Measurements from ENCODE around the gene SIM2. TPM values are rescaled to one million over a fixed set of nuclear protein-coding genes. Genes with fewer than 3 reads are reported as not detected.

The SIM2 gene
- total RNA-seq, 1 experiment from 2014 or later = not detected

DNA sequence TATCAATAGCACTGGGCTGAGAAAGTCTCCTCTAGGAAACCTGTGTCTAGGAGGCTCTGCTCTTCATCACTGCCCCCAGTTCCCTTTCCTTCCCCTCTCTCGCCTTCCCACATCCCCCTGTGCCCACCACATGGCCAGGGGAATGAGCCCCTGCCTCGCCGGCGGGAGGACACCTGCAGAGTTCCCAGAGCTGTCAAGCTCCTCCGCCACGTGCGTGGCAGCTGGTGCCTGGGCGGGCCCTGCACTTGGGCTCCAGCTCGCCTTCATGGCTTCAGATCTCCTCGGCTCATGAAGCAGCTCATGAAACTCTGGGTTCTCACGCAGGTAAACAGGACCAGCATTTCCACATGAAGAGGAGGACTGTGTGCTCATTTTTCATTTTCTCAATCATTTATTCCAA lies 62.8 kb downstream of the SIM2 start:
- Histone ChIP-seq H3T11ph (ENCODE audit: low read length) (no peak overlapping the region), H3K56ac (ENCODE audit: insufficient read length, low read depth, low read length) (no peak overlapping the region), H3K79me1 (ENCODE audit: insufficient read depth, low read depth, low read length, poor library complexity, severe bottlenecking) (no peaks in the 10 kb centered on the region), H3K23ac (ENCODE audit: insufficient read length, low read depth, low read length) (no peak overlapping the region), H3K9me3 (ENCODE audit: control insufficient read depth, low read depth, low read length) (no peaks in the 10 kb centered on the region), H3K4ac (ENCODE audit: low read depth, low read length) (no peak overlapping the region), H3K27ac (ENCODE audit: insufficient read length, low read depth, low read length) (no peak overlapping the region), H3K4me1 (ENCODE audit: insufficient read depth, low read length) (no peaks in the 10 kb centered on the region), H4K5ac (ENCODE audit: insufficient read length, low read depth, low read length) (no peak overlapping the region), H2BK5ac (ENCODE audit: insufficient read length, low read length) (no peak overlapping the region), H2AK5ac (ENCODE audit: insufficient read length, low read length) (no peak overlapping the region), H4K20me1 (ENCODE audit: control insufficient read depth, insufficient read depth, insufficient read length) (no peaks in the 10 kb centered on the region), H4K8ac (replicated peaks; ENCODE audit: insufficient read length, low read depth, low read length) (no peak overlapping the region), H2BK120ac (ENCODE audit: low read depth, low read length, poor library complexity, severe bottlenecking) (no peak overlapping the region), H3K79me2 (ENCODE audit: insufficient read depth, low read length) (no peaks in the 10 kb centered on the region), H2BK12ac (ENCODE audit: insufficient read length, low read depth, low read length) (no peak overlapping the region), H4K91ac (ENCODE audit: insufficient read length, low read depth, low read length) (no peak overlapping the region), H2BK15ac (ENCODE audit: low read depth, low read length) (no peak overlapping the region), H3K18ac (ENCODE audit: insufficient read length, low read depth, low read length) (no peak overlapping the region), H2AFZ (ENCODE audit: low read length) (no peak overlapping the region), H3K23me2 (ENCODE audit: insufficient read length, low read depth, low read length, poor library complexity, severe bottlenecking) (no peaks in the 10 kb centered on the region), H3K4me2 (ENCODE audit: insufficient read depth, insufficient read length, low read length) (no peak overlapping the region), H3K9ac (ENCODE audit: extremely low read depth, insufficient read length, low read length) (no peak overlapping the region), H3K14ac (ENCODE audit: insufficient read depth, low read length) (no peak overlapping the region), H2BK20ac (ENCODE audit: low read depth, low read length, poor library complexity, severe bottlenecking) (no peak overlapping the region), H3K27me3 (ENCODE audit: insufficient read depth, low read length) (no peaks in the 10 kb centered on the region)
- Mint-ChIP-seq H3K9me3 (no peaks in the 10 kb centered on the region), H3K27me3 (ENCODE audit: low read depth) (no peaks in the 10 kb centered on the region), H3K4me3 (no peak overlapping the region), H3K4me1 (peaks cover 5 to 6% of the 10 kb centered on the region in 2 experiments), H3K27ac (no peak overlapping the region), H3K36me3 (ENCODE audit: insufficient read depth in 1 of 3, low read depth in 3 of 3) (peaks cover 0 to 2% (median 0%) of the 10 kb centered on the region in 3 experiments; a peak in 1 of 7 replicates)
- DNase-seq = no peak
- TF ChIP-seq, protein P1, sequence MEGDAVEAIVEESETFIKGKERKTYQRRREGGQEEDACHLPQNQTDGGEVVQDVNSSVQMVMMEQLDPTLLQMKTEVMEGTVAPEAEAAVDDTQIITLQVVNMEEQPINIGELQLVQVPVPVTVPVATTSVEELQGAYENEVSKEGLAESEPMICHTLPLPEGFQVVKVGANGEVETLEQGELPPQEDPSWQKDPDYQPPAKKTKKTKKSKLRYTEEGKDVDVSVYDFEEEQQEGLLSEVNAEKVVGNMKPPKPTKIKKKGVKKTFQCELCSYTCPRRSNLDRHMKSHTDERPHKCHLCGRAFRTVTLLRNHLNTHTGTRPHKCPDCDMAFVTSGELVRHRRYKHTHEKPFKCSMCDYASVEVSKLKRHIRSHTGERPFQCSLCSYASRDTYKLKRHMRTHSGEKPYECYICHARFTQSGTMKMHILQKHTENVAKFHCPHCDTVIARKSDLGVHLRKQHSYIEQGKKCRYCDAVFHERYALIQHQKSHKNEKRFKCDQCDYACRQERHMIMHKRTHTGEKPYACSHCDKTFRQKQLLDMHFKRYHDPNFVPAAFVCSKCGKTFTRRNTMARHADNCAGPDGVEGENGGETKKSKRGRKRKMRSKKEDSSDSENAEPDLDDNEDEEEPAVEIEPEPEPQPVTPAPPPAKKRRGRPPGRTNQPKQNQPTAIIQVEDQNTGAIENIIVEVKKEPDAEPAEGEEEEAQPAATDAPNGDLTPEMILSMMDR (conservative IDR thresholded peaks at IDR 0.05) = no peak
- no CpG with 5 or more reads among the region's 11 CpGs for WGBS (ENCODE audit: extremely low coverage, insufficient read length, low lambda C conversion rate)

All from H9 (cell line).